SU-DHL-6 (cell line): ENCODE data around the gene ANKRD44.

Source experiments
- EZH2phosphoT487 ChIP-seq: fragments of 200-600 bp; sonication (generic), shearing (Covaris generic); conservative IDR thresholded peaks from 2 replicates; pipeline ENCODE4 v1.6.1; 2018; ENCODE audit warnings: mild to moderate bottlenecking, antibody characterized with exemption, low read length, moderate library complexity, mixed read lengths
- TF ChIP-seq, protein P1 (sequence below): fragments of 200-600 bp; sonication (generic); IDR thresholded peaks from one replicate; pipeline ENCODE4 v1.5.1; 2017; ENCODE audit warnings: antibody characterized with exemption, mild to moderate bottlenecking, low read length, moderate library complexity; ENCODE audit not compliant: insufficient read depth, poor library complexity, severe bottlenecking

DNA sequence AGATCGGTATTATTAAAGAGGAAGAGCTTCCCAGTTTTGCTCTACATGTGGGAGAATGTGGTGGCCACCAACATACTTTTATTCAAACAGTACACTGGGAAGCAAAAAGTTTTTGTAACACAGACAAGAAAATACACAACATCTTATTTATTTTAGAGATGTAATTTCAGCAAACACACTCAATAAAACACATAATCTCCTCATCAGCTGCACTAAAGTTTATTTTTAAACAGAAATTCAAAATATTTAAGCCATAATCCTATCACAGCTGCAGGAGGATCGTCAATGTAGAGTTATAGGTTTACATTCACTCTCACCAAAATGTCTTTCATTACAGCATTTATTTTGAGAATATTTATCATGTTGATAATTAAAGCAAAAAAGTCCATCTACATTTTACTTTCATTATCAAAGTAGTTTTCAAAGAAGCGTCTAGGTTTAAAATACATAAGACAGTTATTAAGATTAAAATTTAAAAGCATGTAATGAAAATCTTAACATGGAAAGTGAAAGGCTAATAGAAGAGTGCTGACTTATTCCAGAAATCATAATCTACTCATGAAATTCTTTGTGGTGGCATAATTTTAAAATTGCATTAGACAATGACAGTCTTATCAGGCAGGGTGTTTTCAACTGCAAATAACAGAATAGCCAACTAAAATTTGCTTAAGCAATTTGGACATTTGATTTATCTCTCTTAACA is 61.0 kb downstream of the ANKRD44 start:
- TF ChIP-seq, protein P1, sequence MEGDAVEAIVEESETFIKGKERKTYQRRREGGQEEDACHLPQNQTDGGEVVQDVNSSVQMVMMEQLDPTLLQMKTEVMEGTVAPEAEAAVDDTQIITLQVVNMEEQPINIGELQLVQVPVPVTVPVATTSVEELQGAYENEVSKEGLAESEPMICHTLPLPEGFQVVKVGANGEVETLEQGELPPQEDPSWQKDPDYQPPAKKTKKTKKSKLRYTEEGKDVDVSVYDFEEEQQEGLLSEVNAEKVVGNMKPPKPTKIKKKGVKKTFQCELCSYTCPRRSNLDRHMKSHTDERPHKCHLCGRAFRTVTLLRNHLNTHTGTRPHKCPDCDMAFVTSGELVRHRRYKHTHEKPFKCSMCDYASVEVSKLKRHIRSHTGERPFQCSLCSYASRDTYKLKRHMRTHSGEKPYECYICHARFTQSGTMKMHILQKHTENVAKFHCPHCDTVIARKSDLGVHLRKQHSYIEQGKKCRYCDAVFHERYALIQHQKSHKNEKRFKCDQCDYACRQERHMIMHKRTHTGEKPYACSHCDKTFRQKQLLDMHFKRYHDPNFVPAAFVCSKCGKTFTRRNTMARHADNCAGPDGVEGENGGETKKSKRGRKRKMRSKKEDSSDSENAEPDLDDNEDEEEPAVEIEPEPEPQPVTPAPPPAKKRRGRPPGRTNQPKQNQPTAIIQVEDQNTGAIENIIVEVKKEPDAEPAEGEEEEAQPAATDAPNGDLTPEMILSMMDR: no peak
- TF ChIP-seq EZH2phosphoT487: no peak
